Ishikawa (cell line): ENCODE data around the gene HIVEP1.
A peak's percentile ranks its signal among the peaks of the same experiment; 100 is the strongest.

Source experiments
- CEBPB ChIP-seq: IDR thresholded peaks from 2 replicates; pipeline ENCODE4 v1.6.1; 2012
- CREB1 ChIP-seq: IDR thresholded peaks from 2 replicates; pipeline ENCODE4 v1.6.1; 2012; ENCODE audit warnings: low read depth
- EGR1 ChIP-seq: IDR thresholded peaks from 2 replicates; pipeline ENCODE4 v1.6.1; 2012
- EP300 ChIP-seq: IDR thresholded peaks from 2 replicates; pipeline ENCODE4 v1.6.1; 2012; ENCODE audit warnings: borderline replicate concordance
- FOXM1 ChIP-seq: IDR thresholded peaks from 2 replicates; pipeline ENCODE4 v1.6.1; 2012; ENCODE audit warnings: low read depth, borderline replicate concordance
- MAX ChIP-seq: IDR thresholded peaks from 2 replicates; pipeline ENCODE4 v1.6.1; 2012
- NFIC ChIP-seq: IDR thresholded peaks from 2 replicates; pipeline ENCODE4 v1.6.1; 2012
- RAD21 ChIP-seq: IDR thresholded peaks from 2 replicates; pipeline ENCODE4 v1.6.1; 2012; ENCODE audit warnings: low read depth
- REST ChIP-seq: IDR thresholded peaks from 2 replicates; pipeline ENCODE4 v1.6.1; 2012; ENCODE audit warnings: low read depth, mild to moderate bottlenecking
- TAF1 ChIP-seq: IDR thresholded peaks from 2 replicates; pipeline ENCODE4 v1.6.1; 2012; ENCODE audit warnings: low read depth, mild to moderate bottlenecking
- TCF12 ChIP-seq: IDR thresholded peaks from 2 replicates; pipeline ENCODE4 v1.6.1; 2012; ENCODE audit warnings: low read depth
- TEAD4 ChIP-seq: IDR thresholded peaks from 2 replicates; pipeline ENCODE4 v1.6.1; 2012
- YY1 ChIP-seq: IDR thresholded peaks from 2 replicates; pipeline ENCODE4 v1.6.1; 2012; ENCODE audit warnings: low read depth
- ZBTB7A ChIP-seq: IDR thresholded peaks from 2 replicates; pipeline ENCODE4 v1.6.1; 2012; ENCODE audit warnings: low read depth
- TF ChIP-seq, protein P1 (sequence below): IDR thresholded peaks from 2 replicates; pipeline ENCODE4 v1.6.1; 2012

The HIVEP1 gene

DNA sequence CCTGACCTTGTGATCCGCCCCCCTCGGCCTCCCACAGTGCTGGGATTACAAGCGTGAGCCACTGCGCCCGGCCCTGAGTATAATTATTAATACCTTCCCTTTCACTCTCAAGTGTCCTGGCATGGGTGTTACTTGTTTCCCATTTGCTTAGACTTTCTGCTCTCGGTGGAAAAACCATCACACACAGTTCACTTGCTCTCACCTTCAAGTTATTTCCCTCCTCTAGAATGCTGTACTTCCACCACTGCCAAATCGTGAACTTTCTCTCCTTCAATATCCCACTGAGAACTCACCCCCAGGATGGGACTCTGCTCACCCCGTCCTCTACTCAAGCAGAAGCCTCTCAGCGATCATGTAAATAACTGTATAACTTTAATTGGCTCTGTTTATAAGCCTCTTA is 4.6 kb upstream of the HIVEP1 start:
- TF ChIP-seq CEBPB: no peak
- no peak for TF ChIP-seq TEAD4
- TF ChIP-seq EGR1: no peak

- TF ChIP-seq FOXM1 (no peak), TCF12 (no peak), RAD21 (no peak), YY1 (no peak), TEAD4 (no peak), MAX (no peak), TAF1 (no peak), NFIC (no peak), EP300 (no peak), REST (no peak), EGR1 (no peak), CREB1 (no peak), ZBTB7A (no peak), CEBPB (no peak)
- TF ChIP-seq, protein P1, sequence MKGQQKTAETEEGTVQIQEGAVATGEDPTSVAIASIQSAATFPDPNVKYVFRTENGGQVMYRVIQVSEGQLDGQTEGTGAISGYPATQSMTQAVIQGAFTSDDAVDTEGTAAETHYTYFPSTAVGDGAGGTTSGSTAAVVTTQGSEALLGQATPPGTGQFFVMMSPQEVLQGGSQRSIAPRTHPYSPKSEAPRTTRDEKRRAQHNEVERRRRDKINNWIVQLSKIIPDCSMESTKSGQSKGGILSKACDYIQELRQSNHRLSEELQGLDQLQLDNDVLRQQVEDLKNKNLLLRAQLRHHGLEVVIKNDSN: no peak
Measured at GRCh38 chr6:12007887-12008286, 4.2 kb upstream of the HIVEP1 start.

DNA sequence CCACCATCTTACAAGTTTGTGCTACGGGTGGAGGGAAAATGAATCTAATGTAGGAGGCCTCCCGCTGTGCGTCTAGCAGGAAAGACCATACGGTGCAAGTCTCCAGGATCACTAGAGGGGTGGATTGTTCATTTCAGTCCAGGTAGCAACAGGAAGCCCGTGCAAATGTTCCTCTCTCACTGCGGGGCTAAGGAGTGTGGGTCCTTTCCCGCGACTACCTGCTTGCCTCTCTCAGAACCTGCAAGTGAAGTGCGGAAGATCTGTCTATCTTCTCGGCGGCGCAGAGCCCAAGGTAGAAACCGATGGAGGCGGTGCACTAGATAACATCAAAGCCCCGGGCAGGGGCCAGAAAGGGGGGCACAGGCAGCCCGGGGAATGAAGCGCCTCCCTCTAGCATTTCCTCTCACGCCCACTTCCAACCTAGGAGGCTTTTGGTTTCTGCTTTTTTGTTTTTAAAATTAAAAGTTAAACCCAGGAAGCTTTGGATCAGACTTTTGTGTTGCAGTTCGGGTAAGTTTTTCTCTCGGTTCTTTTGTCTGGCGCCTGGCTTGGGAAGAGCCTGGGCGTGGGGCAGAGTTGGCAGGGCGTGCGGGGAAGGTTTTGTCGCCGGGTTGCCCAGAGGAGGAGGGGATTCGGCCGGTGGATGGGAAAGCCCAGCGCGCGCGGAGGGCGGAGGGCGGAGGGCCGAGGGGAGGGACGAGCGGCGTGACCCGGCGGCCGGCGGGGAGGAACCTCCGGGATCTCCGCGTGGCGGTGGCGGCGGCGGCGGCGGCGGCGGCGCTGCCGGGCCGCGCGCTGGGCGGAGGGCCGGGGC is 3.5 kb upstream of the HIVEP1 start:
- TF ChIP-seq TEAD4 (0 out of 2 replicates have a peak, but pooled peaks have one; percentile 4), NFIC (no peak), MAX (peak; percentile 34), TCF12 (peak; percentile 26; the same call in 1 of the 2 replicates), TAF1 (no peak; the same call in 1 of the 2 replicates), RAD21 (0 out of 2 replicates have a peak, but pooled peaks have one; percentile 10), EP300 (peak; percentile 37; the same call in 1 of the 2 replicates), CREB1 (no peak), YY1 (peak; percentile 58; the same call in 1 of the 2 replicates), ZBTB7A (no peak; the same call in 1 of the 2 replicates), REST (no peak), FOXM1 (no peak), CEBPB (no peak), EGR1 (no peak)
- TF ChIP-seq, protein P1: no peak

DNA sequence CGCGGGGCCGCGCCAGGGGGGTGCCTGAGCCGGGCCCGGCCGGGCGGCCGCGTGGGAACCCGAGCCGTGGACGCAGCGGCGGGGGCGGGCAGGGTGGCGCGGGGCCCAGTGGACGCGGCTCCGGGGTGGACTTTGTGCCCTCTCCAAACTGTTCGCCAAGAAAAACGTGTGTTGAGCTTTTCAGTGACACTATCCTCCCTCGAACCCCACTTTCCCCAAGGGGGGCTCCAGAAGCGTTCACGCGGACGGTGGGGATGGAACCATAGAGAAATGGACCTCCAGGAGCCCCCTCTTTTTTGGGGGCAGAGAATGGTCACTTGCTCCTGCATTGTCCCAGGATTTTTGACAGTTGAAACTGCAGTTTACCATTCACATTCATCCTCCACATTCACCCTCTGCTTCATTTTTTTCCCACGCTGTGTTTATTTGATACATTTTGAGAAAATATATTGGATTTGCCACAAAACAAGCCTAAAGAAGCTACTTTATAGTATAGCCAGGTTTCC is 2.9 kb upstream of the HIVEP1 start:
- TF ChIP-seq CEBPB: no peak
- TF ChIP-seq EGR1: peak; percentile 32; the same call in 1 of the 2 replicates

GRCh38 chr6:12009876-12010634 is 2.1 kb upstream of the HIVEP1 start:
- TF ChIP-seq RAD21 (no peak), MAX (no peak), FOXM1 (no peak), REST (no peak), CREB1 (no peak), ZBTB7A (no peak), TCF12 (no peak), TEAD4 (no peak), TAF1 (no peak), NFIC (no peak), CEBPB (no peak), YY1 (no peak), EGR1 (no peak), EP300 (no peak)
- TF ChIP-seq, protein P1: no peak
